ENCODE data around the gene TFAP2A.

Gene TFAP2A

DNA sequence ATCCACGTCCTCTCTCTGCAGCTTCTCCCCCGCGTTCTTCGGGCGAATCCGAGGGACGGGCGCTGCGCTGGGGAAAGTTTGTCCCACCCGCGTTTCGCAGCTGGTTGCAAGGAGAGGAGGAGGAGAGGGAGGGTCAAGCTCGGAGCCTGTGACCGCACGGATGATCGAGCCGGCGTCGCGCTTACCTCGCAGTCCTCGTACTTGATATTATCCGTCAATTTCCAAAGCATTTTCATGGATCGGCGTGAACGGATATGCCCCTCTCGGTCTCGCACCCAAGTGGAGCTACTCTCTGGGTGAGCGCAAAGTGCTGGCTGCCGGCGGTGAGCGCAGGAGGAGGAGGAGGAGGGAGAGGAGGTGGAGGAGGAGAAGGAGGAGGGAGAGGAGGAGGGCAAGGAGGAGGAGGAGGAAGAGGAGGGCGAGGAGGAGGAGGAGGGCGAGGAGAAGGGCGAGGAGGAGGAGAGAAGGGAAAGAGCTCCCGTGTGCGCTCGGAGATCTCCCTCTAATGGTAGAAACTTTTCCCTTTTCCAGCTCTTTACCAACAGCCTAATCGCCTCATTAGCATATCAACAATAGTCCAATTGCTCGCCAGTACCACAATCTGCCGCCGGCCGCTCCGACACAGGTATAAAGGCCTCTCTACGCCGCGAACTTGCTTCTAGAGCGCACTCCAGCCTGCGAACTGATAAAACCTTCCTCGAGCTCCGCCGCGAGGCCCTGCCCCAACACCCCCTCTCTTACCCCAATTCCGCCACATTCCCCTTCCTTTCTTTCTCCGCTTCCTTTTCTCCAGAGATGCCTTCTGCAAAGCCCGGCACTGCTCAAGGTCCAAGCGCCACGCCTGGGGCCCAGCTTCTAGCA lies at the start of gene TFAP2A:
TFAP2A (minus strand) TSS at position 319 of the 861 bp plus-strand sequence; CDS start at position 236, 83 bp downstream.
- H3K4me3 ChIP-seq (ENCODE audit: low read depth, low read length), result no peak within 1 kb of the TSS
- no peak for TF ChIP-seq CTCF (IDR thresholded peaks at IDR 0.05; ENCODE audit: borderline replicate concordance, insufficient read depth, low read depth, low read length)

GRCh38 chr6:10463491-10464481 lies 48.9 kb upstream of the TFAP2A start:
- no peak overlapping the region for H3K4me3 ChIP-seq (ENCODE audit: low read depth, low read length)
- TF ChIP-seq CTCF (IDR thresholded peaks at IDR 0.05; ENCODE audit: borderline replicate concordance, insufficient read depth, low read depth, low read length), result no peak

- no peak overlapping the region for H3K4me3 ChIP-seq (ENCODE audit: low read depth, low read length)
- TF ChIP-seq CTCF (IDR thresholded peaks at IDR 0.05; ENCODE audit: borderline replicate concordance, insufficient read depth, low read depth, low read length), result no peak
Observed at GRCh38 chr6:10463040-10463439, 48.2 kb upstream of the TFAP2A start.

DNA sequence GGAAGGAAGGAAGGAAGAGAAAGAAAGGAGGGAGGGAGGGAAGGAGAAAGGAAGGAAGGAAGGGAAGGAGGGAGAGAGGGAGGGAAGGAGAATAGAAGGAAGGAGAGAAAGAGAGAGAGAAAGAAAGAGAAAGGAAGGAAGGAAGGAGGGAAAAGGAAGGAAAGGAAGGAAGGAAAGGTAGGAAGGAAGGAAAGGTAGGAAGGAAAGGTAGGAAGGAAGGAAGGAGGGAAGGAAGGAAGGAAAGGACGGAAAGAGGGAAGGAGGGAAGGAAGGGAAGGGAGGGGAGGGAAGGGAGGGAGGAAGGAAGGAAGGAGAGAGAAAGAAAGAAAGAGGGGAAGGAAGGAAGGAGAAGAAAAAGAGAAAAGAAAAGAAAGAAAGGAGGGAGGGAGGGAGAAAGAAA lies 47.0 kb upstream of the TFAP2A start:
- TF ChIP-seq CTCF (IDR thresholded peaks at IDR 0.05; ENCODE audit: borderline replicate concordance, insufficient read depth, low read depth, low read length), result no peak

DNA sequence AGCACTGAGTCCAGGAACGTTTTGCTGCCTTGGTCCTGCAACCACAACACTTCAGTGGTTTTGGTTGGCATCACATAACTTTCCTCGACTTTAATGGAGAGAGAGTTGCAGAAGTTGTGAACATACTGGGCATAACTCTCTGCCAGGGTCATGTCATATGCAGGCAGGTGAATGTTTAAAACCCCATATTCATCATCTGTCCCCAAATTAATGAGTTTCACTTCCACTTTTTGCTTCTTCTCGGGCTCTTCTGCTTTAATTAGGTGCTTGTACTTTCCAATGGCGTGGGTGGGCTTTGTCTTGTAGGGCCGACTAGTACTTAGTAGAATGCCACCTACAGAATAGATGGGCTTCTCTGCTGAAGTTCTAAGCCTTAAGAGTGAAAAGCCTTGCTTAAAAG lies 45.2 kb upstream of the TFAP2A start:
- no peak for TF ChIP-seq CTCF (IDR thresholded peaks at IDR 0.05; ENCODE audit: borderline replicate concordance, insufficient read depth, low read depth, low read length)
- no peak overlapping the region for H3K4me3 ChIP-seq (ENCODE audit: low read depth, low read length)

More for the DNA sequence above, 47.0 kb upstream of the TFAP2A start:
- no peak overlapping the region for H3K4me3 ChIP-seq (ENCODE audit: low read depth, low read length)

DNA sequence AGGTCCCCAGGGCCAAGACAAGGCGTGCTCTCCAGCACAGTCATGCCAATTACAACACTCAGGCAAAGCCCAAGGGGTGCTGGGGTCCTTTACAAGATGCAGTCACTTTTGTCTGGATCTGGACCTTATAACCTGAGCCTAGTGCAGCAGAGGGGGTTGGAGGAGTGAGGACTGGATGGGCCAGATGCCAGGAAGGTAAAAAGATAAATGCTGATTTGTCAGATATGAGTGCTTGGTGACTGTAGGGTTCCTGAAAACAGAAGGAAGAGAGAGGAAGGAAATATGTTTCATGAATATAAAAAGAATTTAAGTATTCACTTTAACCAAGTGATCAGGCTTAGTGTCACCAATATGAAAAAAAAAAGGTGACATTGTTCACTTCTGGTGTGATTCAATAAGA lies 43.4 kb upstream of the TFAP2A start:
- no peak for TF ChIP-seq CTCF (IDR thresholded peaks at IDR 0.05; ENCODE audit: borderline replicate concordance, insufficient read depth, low read depth, low read length)

More for the DNA sequence above, 43.4 kb upstream of the TFAP2A start:
- no peak overlapping the region for H3K4me3 ChIP-seq (ENCODE audit: low read depth, low read length)
